Measurements from ENCODE around the gene CALML5.

CALML5 gene

GRCh38 chr10:5532618-5533097 lies 33.3 kb upstream of the CALML5 start:
- DNase-seq, result no peak

- no peak for DNase-seq
These were observed 32.9 kb upstream of the CALML5 start for GRCh38 chr10:5532307-5532605.

- no peak for DNase-seq
These were observed 32.4 kb upstream of the CALML5 start for GRCh38 chr10:5531558-5532306.

GRCh38 chr10:5530846-5531557 lies 31.6 kb upstream of the CALML5 start:
- no peak for DNase-seq

GRCh38 chr10:5530412-5530806 lies 31.0 kb upstream of the CALML5 start:
- no peak for DNase-seq

GRCh38 chr10:5529702-5530411 lies 30.5 kb upstream of the CALML5 start:
- DNase-seq, result no peak

- no peak for DNase-seq
These were observed 29.8 kb upstream of the CALML5 start for GRCh38 chr10:5528989-5529701.

- no peak for DNase-seq
These were observed 28.2 kb upstream of the CALML5 start for GRCh38 chr10:5527332-5528200.

- no peak for DNase-seq
These were observed 27.4 kb upstream of the CALML5 start for GRCh38 chr10:5526691-5527331.

- no peak for DNase-seq
These were observed 26.4 kb upstream of the CALML5 start for GRCh38 chr10:5525561-5526341.

- DNase-seq, result no peak
These were observed 25.5 kb upstream of the CALML5 start, which contains the start of gene CALML3 for GRCh38 chr10:5524641-5525560. TSS of gene CALML3 (plus strand) at chr10:5524961. CDS start at chr10:5525086, 125 bp downstream.

GRCh38 chr10:5523796-5524574 lies 24.6 kb upstream of the CALML5 start:
- DNase-seq, result no peak

- no peak for DNase-seq
These were observed 23.7 kb upstream of the CALML5 start for GRCh38 chr10:5522913-5523560.

GRCh38 chr10:5519054-5519453 lies 19.7 kb upstream of the CALML5 start:
- DNase-seq, result no peak

GRCh38 chr10:5518143-5518542 lies 18.8 kb upstream of the CALML5 start:
- DNase-seq, result no peak

GRCh38 chr10:5517546-5517945 lies 18.2 kb upstream of the CALML5 start:
- no peak for DNase-seq

GRCh38 chr10:5515948-5516761 lies 16.8 kb upstream of the CALML5 start:
- DNase-seq, result no peak

All from NCI-H2227 treated with DMSO at 0.1 percent for 48 hours (cell line).